ENCODE measurements around the gene RND2.

Gene RND2

GRCh38 chr17:43079641-43080302 is 54.7 kb downstream of the RND2 start:
- DNase-seq = no peak

Data from COR-L47 (cell line).